Activated naive CD8-positive, alpha-beta T cell treated with anti-CD3 and anti-CD28 coated beads, Interleukin-2, amount 10 ng/mL, durations not matched to agents 7 days and 5 days (primary cell): Measurements from ENCODE around the gene SQOR. TPM values are rescaled to one million over a fixed set of nuclear protein-coding genes. Genes with fewer than 3 reads are reported as not detected.

Experiments
- ATAC-seq: fragments of 150-1000 bp; cut with Tn5 transposase; one replicate; pipeline ENCODE4 v1.10.0; 2021; ENCODE audit warnings: low read depth, moderate library complexity
- POLR2A ChIA-PET: fragments of 350-600 bp; sonication (Branson Sonifier 250); formaldehyde crosslinking; loops from one replicate; lab custom pipeline; 2021; ENCODE audit warnings: antibody characterized with exemption; lab: Charles Lee
- DNase-seq: peaks from one replicate; pipeline ENCODE4 v3.0.0; 2021
- H3K27ac Mint-ChIP-seq: one replicate; pipeline ENCODE4 v1.8.0; 2022; ENCODE audit warnings: mild to moderate bottlenecking, mixed read lengths
- H3K27me3 Mint-ChIP-seq: one replicate; pipeline ENCODE4 v1.8.0; 2022; ENCODE audit warnings: mild to moderate bottlenecking, moderate library complexity, mixed read lengths
- H3K36me3 Mint-ChIP-seq: one replicate; pipeline ENCODE4 v1.8.0; 2021; ENCODE audit warnings: mild to moderate bottlenecking, mixed read lengths
- H3K4me1 Mint-ChIP-seq: one replicate; pipeline ENCODE4 v1.8.0; 2021; ENCODE audit warnings: mixed read lengths
- H3K4me3 Mint-ChIP-seq: one replicate; pipeline ENCODE4 v1.8.0; 2022; ENCODE audit warnings: mild to moderate bottlenecking, moderate library complexity, mixed read lengths
- H3K9me3 Mint-ChIP-seq: one replicate; pipeline ENCODE4 v1.8.0; 2021; ENCODE audit warnings: mixed read lengths
- total RNA-seq, 2 experiments: library from RNA; stranded (reverse); gene quantifications; one replicate each; pipeline ENCODE4 v1.2.3, GENCODE V29; 2021

The SQOR gene
- total RNA-seq, 2 experiments from 2014 or later, result 65.6 to 66.8 TPM

DNA sequence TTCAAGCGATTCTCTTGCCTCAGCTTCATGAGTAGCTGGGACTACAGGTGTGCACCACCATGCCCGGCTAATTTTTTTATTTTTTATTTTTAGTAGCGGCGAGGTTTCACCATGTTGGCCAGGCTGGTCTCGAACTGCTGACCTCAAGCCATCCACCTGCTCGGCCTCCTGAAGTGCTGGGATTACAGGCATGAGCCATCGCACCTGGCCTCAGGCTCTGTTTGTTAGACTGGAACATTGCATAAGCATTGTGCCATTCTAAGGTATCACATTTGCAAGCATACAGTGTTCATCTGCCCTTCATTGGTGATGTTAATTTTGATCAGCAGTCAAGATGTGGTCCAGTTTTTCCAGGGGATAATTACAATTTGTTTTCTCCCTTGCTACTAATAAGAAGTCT lies 43.0 kb downstream of the SQOR start:
- POLR2A ChIA-PET, result no interaction called here
- Mint-ChIP-seq H3K4me3 (no peak overlapping the region), H3K27me3 (no peaks in the 10 kb centered on the region), H3K4me1 (no peaks in the 10 kb centered on the region), H3K9me3 (no peaks in the 10 kb centered on the region), H3K27ac (no peak overlapping the region), H3K36me3 (peaks cover 23% of the 10 kb centered on the region)
- ATAC-seq (no peak), DNase-seq (no peak)

- Mint-ChIP-seq H3K4me3 (no peak overlapping the region), H3K9me3 (no peaks in the 10 kb centered on the region), H3K36me3 (peaks cover 21% of the 10 kb centered on the region), H3K27ac (no peak overlapping the region), H3K27me3 (no peaks in the 10 kb centered on the region), H3K4me1 (no peaks in the 10 kb centered on the region)
- POLR2A ChIA-PET, result no interaction called here
- ATAC-seq, result no peak
- no peak for DNase-seq
Measured at GRCh38 chr15:45678459-45679178, 43.8 kb downstream of the SQOR start.

- peaks cover 17% of the 10 kb centered on the region for H3K36me3 Mint-ChIP-seq
- ATAC-seq, result no peak
- H3K4me3 Mint-ChIP-seq, result no peak overlapping the region
- no peaks in the 10 kb centered on the region for H3K9me3 Mint-ChIP-seq
- no peak for DNase-seq
- no peak overlapping the region for H3K27ac Mint-ChIP-seq
- no peaks in the 10 kb centered on the region for H3K27me3 Mint-ChIP-seq
- peaks cover 1% of the 10 kb centered on the region for H3K4me1 Mint-ChIP-seq
- POLR2A ChIA-PET, result no interaction called here
Measured at GRCh38 chr15:45684533-45684932, 49.7 kb downstream of the SQOR start.

DNA sequence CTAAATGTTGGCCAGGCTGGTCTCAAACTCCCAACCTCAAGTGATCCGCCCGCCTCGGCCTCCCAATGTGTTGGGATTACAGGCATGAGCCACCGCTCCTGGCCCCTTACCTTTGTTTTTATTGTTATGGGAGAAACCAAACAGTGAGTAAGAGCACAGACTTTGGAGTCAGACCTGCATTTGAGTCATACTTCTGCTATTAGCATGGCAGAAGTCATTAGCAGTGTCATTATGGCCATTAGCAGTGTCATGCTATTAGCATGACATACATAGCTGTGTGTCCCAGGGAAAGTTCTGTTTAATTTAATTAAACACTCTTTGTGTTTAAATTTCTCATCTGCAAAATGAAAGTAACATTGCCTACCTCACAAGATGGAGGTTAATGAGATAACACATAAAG lies 54.8 kb downstream of the SQOR start:
- H3K27me3 Mint-ChIP-seq, result no peaks in the 10 kb centered on the region
- H3K27ac Mint-ChIP-seq, result no peak overlapping the region
- no peaks in the 10 kb centered on the region for H3K9me3 Mint-ChIP-seq
- no peak overlapping the region for H3K4me3 Mint-ChIP-seq
- POLR2A ChIA-PET, result no interaction called here
- peaks cover 19% of the 10 kb centered on the region for H3K36me3 Mint-ChIP-seq
- no peak for DNase-seq
- H3K4me1 Mint-ChIP-seq, result peaks cover 1% of the 10 kb centered on the region
- no peak for ATAC-seq

GRCh38 chr15:45690581-45691260 lies 55.9 kb downstream of the SQOR start:
- no peak overlapping the region for H3K27ac Mint-ChIP-seq
- ATAC-seq (no peak), DNase-seq (no peak)
- no peak overlapping the region for H3K4me3 Mint-ChIP-seq
- H3K36me3 Mint-ChIP-seq, result peaks cover 15% of the 10 kb centered on the region
- POLR2A ChIA-PET, result no interaction called here
- H3K4me1 Mint-ChIP-seq, result no peaks in the 10 kb centered on the region
- H3K27me3 Mint-ChIP-seq, result no peaks in the 10 kb centered on the region
- H3K9me3 Mint-ChIP-seq, result no peaks in the 10 kb centered on the region

GRCh38 chr15:45701108-45701507 lies 66.3 kb downstream of the SQOR start:
- POLR2A ChIA-PET, result no interaction called here
- Mint-ChIP-seq H3K36me3 (peaks cover 2% of the 10 kb centered on the region), H3K4me3 (no peak overlapping the region), H3K27me3 (peaks cover 27% of the 10 kb centered on the region), H3K4me1 (peaks cover 16% of the 10 kb centered on the region), H3K9me3 (no peaks in the 10 kb centered on the region), H3K27ac (no peak overlapping the region)
- no peak for ATAC-seq
- DNase-seq, result no peak

- ATAC-seq (no peak), DNase-seq (no peak)
- H3K36me3 Mint-ChIP-seq, result peaks cover 2% of the 10 kb centered on the region
- no peaks in the 10 kb centered on the region for H3K9me3 Mint-ChIP-seq
- no peak overlapping the region for H3K4me3 Mint-ChIP-seq
- H3K4me1 Mint-ChIP-seq, result peaks cover 15% of the 10 kb centered on the region
- POLR2A ChIA-PET, result no interaction called here
- H3K27ac Mint-ChIP-seq, result no peak overlapping the region
- H3K27me3 Mint-ChIP-seq, result peaks cover 27% of the 10 kb centered on the region
Measured at GRCh38 chr15:45702041-45702440, 67.2 kb downstream of the SQOR start.

DNA sequence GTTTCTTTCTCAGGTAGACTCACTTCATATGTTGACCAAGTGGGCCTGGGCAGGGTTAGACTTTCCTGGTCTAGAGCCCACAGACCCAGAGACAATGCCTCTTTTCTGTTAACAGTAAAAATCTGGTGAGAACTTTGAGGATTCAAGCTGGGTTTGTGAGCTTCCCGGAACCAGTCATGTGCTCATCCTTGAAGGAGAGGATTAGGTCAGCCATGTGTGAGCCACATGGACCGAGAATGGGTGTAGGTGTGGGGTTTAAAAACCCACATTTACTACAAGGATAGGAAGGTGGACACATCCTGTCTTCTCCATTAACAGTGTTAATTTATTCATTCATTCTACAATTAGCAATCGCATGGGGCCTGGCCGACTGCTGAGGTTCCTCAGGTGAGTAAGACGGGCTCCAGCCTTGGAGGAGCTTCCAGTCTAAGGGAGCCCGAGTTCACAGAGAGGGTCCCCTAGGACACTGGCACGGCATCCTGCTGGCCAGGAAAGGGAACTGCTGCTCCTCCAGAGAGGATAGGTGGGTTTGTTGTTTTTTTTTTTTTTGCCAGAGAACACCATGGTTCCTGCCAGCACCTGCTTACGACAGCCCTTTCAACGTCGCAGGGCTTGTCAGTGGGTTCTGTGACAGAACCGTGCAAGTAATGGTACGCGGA lies 69.0 kb downstream of the SQOR start:
- POLR2A ChIA-PET, result no interaction called here
- H3K27ac Mint-ChIP-seq, result no peak overlapping the region
- no peaks in the 10 kb centered on the region for H3K9me3 Mint-ChIP-seq
- ATAC-seq (no peak), DNase-seq (no peak)
- H3K4me3 Mint-ChIP-seq, result peak overlapping the region; percentile 83
- peaks cover 13% of the 10 kb centered on the region for H3K4me1 Mint-ChIP-seq
- H3K27me3 Mint-ChIP-seq, result peaks cover 25% of the 10 kb centered on the region
- H3K36me3 Mint-ChIP-seq, result peaks cover 2% of the 10 kb centered on the region

DNA sequence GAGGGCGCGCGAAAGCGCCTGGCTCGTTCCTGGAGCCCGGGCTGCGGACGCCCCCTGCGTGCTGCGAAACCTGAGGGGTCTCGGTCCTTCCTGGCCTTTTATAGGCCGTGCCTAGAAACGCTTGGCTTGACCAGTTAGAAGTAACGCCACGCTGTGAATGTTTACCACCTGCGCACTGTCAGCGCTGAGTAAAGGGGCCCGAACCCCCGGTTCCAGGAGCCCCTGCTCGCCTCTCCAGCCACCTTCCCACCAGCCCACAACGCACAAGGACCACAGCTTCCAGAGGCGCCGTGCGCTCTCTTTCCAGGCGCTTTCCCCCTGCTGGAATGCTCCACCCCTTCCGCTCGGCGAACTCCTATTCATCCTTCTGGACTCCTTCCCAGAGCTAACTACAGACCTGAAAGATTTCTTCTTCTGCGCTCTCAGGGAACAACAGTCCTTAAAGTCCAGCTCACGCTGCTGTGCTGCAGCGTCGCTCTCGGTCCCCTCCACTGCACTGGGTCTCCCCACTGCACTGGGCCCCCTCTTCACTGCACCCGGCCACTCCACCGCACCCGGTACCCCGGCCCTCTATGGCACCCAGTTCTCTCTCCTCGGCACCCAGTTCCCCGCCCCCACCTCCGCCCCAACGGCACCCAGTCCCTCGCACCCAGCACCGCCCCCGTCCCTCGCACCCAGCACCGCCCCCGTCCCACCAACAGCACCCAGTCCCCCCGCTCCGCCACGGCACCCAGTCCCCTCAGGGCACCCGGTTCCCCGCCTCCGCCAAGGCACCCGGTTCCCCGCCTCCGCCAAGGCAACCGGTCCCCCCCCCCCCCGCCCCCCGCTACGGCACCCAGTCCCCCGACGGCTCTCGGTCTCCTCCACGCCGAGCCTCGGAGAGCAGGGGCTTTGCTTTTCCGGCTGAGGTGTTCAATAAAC lies 69.8 kb downstream of the SQOR start:
- DNase-seq (peak; percentile 34), ATAC-seq (no peak)
- Mint-ChIP-seq H3K36me3 (peaks cover under 1% of the 10 kb centered on the region), H3K4me1 (peaks cover 13% of the 10 kb centered on the region), H3K27ac (no peak overlapping the region), H3K27me3 (peaks cover 22% of the 10 kb centered on the region), H3K4me3 (peak overlapping the region; percentile 93), H3K9me3 (no peaks in the 10 kb centered on the region)
- POLR2A ChIA-PET, result no interaction called here

GRCh38 chr15:45705510-45706473 lies 71.0 kb downstream of the SQOR start:
- POLR2A ChIA-PET, result no interaction called here
- peak; percentile 61 for DNase-seq
- Mint-ChIP-seq H3K4me1 (peaks cover 13% of the 10 kb centered on the region), H3K4me3 (peak overlapping the region; percentile 93), H3K27ac (no peak overlapping the region), H3K9me3 (no peaks in the 10 kb centered on the region), H3K27me3 (peaks cover 21% of the 10 kb centered on the region), H3K36me3 (no peaks in the 10 kb centered on the region)
- peak; percentile 80 for ATAC-seq

DNA sequence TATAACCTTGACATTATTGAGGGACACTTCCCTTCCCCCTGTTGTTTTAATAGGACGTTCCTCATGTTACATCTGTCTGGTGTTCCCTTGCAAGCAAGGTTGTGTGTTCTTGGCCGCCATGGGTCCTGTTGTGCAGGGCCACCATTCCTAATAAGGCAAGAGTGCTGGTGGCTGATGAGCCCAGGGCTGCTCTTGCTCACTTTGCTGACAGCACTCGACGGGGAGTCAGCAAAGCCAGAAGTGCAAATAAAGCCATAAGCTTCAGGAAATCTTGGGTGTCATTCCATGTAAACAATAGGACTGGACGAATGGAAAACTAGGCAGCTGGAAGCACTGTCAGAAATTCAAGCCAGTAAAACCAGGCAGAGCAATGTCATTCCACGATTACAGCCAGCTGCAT lies 75.8 kb downstream of the SQOR start:
- Mint-ChIP-seq H3K27ac (no peak overlapping the region), H3K36me3 (no peaks in the 10 kb centered on the region), H3K4me3 (no peak overlapping the region), H3K4me1 (peaks cover 7% of the 10 kb centered on the region), H3K9me3 (no peaks in the 10 kb centered on the region), H3K27me3 (peaks cover 3% of the 10 kb centered on the region)
- ATAC-seq, result no peak
- POLR2A ChIA-PET, result no interaction called here
- DNase-seq, result no peak
